ENCODE data around the gene VWA1. TPM values are rescaled to one million over a fixed set of nuclear protein-coding genes. Genes with fewer than 3 reads are reported as not detected.

The VWA1 gene
- total and polyA plus RNA-seq, 2 donors from 2014 or later = 103 to 116 TPM

GRCh38 chr1:1399187-1399871 lies 36.2 kb upstream of the VWA1 start, which contains the start of gene CCNL2:
CCNL2 (minus strand) TSS chr1:1399335; CDS start chr1:1399306, 29 bp downstream.
- DNase-seq = peak; percentile 99 to 100 (median 99)
- H3K9ac ChIP-seq (ENCODE audit: low read length in 3 of 3) = peak within 1 kb of the TSS; percentile 77 to 93 (median 79)
- H3K9me3 ChIP-seq (ENCODE audit: control insufficient read depth in 2 of 3, insufficient read depth in 1 of 3, low read length in 3 of 3) = no peaks in the 10 kb centered on the region
- H3K4me1 ChIP-seq (ENCODE audit: control insufficient read depth in 2 of 3, insufficient read depth in 2 of 3, low read depth in 1 of 3, low read length in 3 of 3) = peaks cover 4 to 22% (median 13%) of the 10 kb centered on the region in 3 donors
- H3K27me3 ChIP-seq (ENCODE audit: control insufficient read depth, insufficient read depth, low read length) = no peaks in the 10 kb centered on the region
- peak within 1 kb of the TSS; percentile 63 to 70 for H3K27ac ChIP-seq (ENCODE audit: low read depth in 2 of 2, low read length in 2 of 2)
- H3K4me3 ChIP-seq (ENCODE audit: low read length in 3 of 3) = peak within 1 kb of the TSS; percentile 86 to 95 (median 89)
- TF ChIP-seq CTCF (IDR thresholded peaks at IDR 0.05; ENCODE audit: borderline replicate concordance, extremely low read depth, insufficient read depth) = peak; percentile 44
- intact Hi-C loops (cut with DNase I) = no loop called here
- FAIRE-seq = no peak
- H3K36me3 ChIP-seq (ENCODE audit: control insufficient read depth in 2 of 3, insufficient read depth in 3 of 3, low read length in 3 of 3) = peaks cover 10 to 37% (median 21%) of the 10 kb centered on the region in 3 donors

DNA sequence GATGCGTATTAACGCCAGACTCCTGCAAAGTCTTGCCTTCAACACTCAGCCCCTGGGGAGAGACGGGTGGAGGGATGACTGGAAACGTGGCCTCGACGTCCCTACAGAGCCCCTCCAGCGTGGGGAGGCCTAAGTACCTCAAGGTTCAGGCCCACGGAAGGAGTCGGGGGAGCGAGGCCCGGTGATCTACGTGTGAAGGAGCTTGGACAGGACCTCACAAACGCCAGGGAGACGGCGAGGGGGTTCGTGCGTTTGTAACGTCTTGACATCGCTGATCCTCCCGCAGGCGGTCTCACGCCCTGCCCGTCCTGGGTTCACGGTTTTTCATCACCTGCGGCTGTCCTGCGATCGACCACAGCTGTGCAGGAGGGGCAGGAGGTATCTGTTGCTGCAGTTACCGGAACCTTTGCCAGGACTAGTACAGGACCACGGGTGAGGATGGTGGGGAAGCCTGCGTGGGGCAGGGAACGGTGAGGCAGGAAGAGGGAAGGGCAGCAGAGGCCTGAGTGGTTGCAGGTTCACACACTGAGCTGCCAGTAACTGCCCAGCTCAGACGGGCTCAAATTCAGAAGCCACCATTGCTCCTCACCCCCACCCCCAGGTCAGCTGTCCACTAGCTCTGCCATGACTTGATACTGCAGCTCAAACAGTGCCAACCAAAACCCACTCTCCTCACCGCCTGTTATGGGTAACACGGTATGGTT lies 35.5 kb upstream of the VWA1 start:
- H3K4me3 ChIP-seq (ENCODE audit: low read length in 3 of 3) = peak overlapping the region; percentile 55 to 95 (median 89)
- H3K27me3 ChIP-seq (ENCODE audit: control insufficient read depth, insufficient read depth, low read length) = no peaks in the 10 kb centered on the region
- H3K9me3 ChIP-seq (ENCODE audit: control insufficient read depth in 2 of 3, insufficient read depth in 1 of 3, low read length in 3 of 3) = no peaks in the 10 kb centered on the region
- H3K27ac ChIP-seq (ENCODE audit: low read depth in 2 of 2, low read length in 2 of 2) = peak overlapping the region; percentile 8 to 63
- TF ChIP-seq CTCF (IDR thresholded peaks at IDR 0.05; ENCODE audit: borderline replicate concordance, extremely low read depth, insufficient read depth) = no peak
- peak overlapping the region; percentile 57 to 93 (median 77) for H3K9ac ChIP-seq (ENCODE audit: low read length in 3 of 3)
- FAIRE-seq (no peak), DNase-seq (peak in 1 of 5 donors; percentile 30)
- intact Hi-C loops (cut with DNase I) = no loop called here
- H3K36me3 ChIP-seq (ENCODE audit: control insufficient read depth in 2 of 3, insufficient read depth in 3 of 3, low read length in 3 of 3) = peaks cover 10 to 41% (median 20%) of the 10 kb centered on the region in 3 donors
- H3K4me1 ChIP-seq (ENCODE audit: control insufficient read depth in 2 of 3, insufficient read depth in 2 of 3, low read depth in 1 of 3, low read length in 3 of 3) = peaks cover 4 to 22% (median 13%) of the 10 kb centered on the region in 3 donors

DNA sequence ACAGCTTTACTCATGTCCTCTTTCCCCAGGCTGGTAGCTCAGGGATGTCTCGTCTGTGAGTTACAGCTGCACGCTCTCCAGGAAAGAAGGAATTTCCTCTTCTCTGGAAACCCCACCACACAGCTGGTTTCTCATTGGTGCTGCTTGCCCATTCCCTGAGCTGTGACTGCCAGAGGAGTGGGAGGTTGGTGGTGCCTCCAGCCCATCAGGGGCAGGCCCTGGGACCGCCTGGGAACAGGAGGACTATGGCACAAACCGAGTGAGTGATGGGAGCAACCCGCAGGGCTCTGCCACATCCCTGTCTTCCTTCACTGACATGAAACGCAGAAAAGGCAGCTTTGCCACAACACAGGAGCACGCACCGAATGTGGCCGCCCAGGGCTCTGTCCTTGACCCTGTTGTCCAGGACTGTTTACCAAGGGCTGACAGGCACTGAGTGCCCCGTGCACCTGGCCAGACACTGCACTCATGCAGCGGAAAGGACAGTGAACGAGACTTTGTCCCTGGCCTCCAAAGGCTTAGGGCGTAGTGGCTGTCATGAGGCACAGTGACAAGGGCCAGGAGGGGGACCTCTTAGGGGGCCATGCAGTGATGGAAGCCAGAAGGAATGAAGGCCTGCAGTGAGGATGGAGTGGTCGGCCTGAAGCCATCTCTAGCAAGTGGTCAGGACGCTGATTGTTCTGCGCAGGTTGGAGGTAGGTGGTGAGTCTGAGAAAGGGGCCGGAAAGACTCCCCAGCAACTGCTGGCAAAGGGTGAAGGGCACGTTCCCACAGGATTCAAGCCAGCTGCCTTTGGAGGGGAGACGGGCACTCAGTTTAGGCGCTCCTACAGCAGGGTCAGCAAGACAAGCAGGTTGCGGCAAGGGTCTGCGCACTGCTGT lies 34.7 kb upstream of the VWA1 start:
- Histone ChIP-seq H3K4me3 (ENCODE audit: low read length in 3 of 3) (peak overlapping the region; percentile 55 to 95 (median 89)), H3K4me1 (ENCODE audit: control insufficient read depth in 2 of 3, insufficient read depth in 2 of 3, low read depth in 1 of 3, low read length in 3 of 3) (peaks cover 4 to 23% (median 13%) of the 10 kb centered on the region in 3 donors), H3K36me3 (ENCODE audit: control insufficient read depth in 2 of 3, insufficient read depth in 3 of 3, low read length in 3 of 3) (peaks cover 13 to 40% (median 21%) of the 10 kb centered on the region in 3 donors), H3K27ac (ENCODE audit: low read depth in 2 of 2, low read length in 2 of 2) (no peak overlapping the region), H3K9ac (ENCODE audit: low read length in 3 of 3) (peak overlapping the region in 2 of 3 donors; percentile 77 to 93), H3K9me3 (ENCODE audit: control insufficient read depth in 2 of 3, insufficient read depth in 1 of 3, low read length in 3 of 3) (no peaks in the 10 kb centered on the region), H3K27me3 (ENCODE audit: control insufficient read depth, insufficient read depth, low read length) (no peaks in the 10 kb centered on the region)
- intact Hi-C loops (cut with DNase I) = no loop called here
- DNase-seq = no peak
- no peak for TF ChIP-seq CTCF (IDR thresholded peaks at IDR 0.05; ENCODE audit: borderline replicate concordance, extremely low read depth, insufficient read depth)
- no peak for FAIRE-seq

All from kidney (tissue), 14 donors.